AG10803 (cell line): ENCODE measurements around the gene GP1BB.
"Not testable (repeated sequence)": the region's sequence is repeated elsewhere in the genome, so short reads cannot be mapped to it uniquely, and the experiment has no call there.

ENCODE experiments used
- DNase-seq: peaks from one replicate; pipeline ENCODE4 v3.0.0; 2010; ENCODE audit warnings: low read depth
- H3K4me3 ChIP-seq: 2 replicates; pipeline ENCODE4 v1.5.1; 2011; ENCODE audit warnings: mild to moderate bottlenecking, low read length, control low read depth
- CTCF ChIP-seq: conservative IDR thresholded peaks from 2 replicates; pipeline ENCODE4 v1.5.1; 2011; ENCODE audit warnings: mild to moderate bottlenecking, low read length, control low read depth, inconsistent platforms

Gene GP1BB

DNA sequence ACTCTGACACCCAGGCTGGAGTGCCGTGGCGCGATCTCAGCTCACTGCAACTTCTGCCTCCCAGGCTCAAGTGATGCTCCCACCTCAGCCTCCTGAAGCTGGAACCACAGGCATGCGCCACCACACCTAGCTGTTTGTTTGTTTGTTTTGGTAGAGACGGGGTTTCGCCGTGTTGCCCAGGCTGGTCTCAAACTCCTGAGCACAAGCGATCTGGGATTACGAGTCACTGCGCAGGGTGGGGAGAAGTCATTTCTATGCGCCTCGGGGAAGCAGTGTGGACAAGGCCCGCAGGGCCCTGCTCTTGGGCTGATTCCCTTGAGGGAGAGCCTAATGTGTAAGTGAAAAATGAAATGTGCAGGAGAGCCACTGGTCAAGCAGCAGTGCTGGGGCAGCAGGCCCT, 28.6 kb upstream of the GP1BB start:
- DNase-seq, result no peak
- no peak overlapping the region for H3K4me3 ChIP-seq
- TF ChIP-seq CTCF, result no peak

DNA sequence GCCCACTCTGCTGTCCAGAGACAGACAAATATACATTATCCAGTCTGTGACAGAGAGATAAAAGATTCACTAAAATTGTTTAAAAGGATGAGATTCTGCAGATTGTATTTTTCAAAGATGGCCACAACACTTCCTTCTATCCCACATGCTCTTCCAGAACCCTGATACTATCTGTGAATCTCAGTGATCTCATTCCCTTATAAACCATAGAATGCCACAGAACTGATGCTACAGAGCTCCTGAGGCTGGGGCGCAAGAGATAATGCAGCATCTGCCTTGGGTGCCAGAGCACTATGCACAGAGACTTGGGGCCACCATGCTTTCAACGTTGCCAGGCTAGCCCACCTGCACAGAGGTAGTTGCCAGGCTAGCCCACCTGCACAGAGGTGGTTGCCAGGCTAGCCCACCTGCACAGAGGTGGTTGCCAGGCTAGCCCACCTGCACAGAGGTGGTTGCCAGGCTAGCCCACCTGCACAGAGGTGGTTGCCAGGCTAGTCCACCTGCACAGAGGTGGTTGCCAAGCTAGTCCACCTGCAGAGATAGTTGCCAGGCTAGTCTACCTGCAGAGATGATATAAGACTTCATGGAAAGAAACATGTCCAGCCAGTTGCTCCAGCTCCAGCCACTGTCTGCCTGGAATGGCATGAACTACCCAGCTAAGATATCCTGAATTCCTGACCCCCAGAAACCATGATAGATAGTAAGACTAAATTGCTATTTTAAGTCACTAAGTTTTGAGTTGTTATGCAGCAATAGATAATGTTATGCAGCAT, 26.6 kb upstream of the GP1BB start:
- TF ChIP-seq CTCF, result no peak
- no peak overlapping the region for H3K4me3 ChIP-seq
- DNase-seq, result no peak

DNA sequence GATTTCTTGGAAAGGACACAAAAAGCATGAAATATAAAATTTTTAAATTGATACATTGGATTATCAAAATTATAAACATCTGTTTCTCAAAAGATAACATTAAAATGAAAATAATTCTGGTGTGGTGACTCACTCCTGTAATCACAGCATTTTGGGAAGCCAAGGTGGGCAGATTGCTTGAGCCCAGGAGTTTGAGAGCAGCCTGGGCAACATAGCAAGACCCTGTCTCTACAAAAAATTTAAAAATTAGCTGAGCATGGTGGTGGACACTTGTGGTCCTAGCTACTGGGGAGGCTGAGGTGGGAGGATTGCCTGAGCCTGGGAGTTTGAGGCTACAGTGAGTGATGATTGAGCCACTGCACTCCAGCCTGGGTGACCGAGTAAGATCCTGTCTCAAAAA, 25.5 kb upstream of the GP1BB start:
- DNase-seq, H3K4me3 ChIP-seq: not testable (repeated sequence)

DNA sequence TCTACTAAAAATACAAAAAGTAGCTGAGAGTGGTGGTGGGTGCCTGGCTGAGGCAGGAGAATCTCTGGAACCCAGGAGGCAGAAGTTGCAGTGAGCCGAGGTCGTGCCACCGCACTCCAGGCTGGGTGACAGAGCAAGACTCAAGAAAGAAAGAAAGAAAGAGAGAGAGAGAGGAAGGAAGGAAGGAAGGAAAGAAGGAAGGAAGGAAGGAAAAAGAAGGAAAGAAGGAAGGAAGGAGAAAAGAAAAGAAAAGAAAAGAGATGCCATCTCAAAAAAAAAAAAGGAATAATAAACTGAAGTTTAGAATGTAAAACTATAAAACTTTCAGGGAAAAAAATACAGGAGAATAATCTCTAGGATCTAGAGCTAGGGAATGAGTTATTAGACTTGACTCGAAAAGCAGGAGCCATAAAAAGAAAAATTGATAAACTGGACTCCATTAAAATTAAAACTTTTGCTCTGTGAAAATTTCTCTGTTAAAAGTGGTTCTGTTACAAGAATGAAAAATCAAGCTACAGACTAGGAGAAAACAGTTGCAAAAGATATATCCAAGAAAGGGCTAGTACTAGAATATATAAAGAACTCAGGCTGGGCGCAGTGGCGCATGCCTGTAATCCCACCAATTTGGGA, 22.4 kb upstream of the GP1BB start:
- no peak for TF ChIP-seq CTCF
- no peak for DNase-seq
- no peak overlapping the region for H3K4me3 ChIP-seq

DNA sequence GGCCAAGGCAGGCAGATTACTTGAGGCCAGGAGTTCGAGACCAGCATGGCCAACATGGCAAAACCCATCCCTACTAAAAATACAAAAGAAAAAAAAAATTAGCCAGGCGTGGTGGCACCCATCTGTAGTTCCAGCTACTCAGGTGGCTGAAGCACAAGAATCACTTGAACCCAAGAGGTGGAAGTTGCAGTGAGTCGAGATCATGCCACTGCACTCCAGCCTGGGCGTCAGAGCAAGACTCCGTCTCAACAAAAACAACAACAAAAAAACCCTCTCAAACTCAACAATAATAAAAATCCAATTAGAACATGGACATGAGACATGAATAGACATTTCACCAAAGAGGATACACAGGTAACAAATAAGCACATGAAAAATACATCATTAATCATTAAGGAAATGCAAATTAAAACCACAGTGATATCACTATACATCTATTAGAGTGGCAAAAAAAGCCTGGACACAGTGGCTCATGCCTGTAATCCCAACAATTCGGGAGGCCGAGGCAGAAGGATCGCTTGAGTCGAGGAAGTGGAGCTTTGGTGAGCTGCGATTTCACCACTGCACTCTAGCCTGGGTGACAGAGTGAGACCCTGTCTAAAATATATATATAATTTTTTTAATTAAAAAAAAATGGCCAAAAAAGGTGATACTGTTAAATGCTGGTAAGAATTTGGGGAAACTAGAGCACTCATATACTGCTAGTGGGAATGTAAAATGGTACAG, 21.8 kb upstream of the GP1BB start:
- TF ChIP-seq CTCF, result no peak
- no peak overlapping the region for H3K4me3 ChIP-seq
- DNase-seq, result no peak

GRCh38 chr22:19703869-19704268, 19.5 kb upstream of the GP1BB start:
- TF ChIP-seq CTCF, result no peak
- no peak for DNase-seq
- no peak overlapping the region for H3K4me3 ChIP-seq

GRCh38 chr22:19704355-19705015, 18.9 kb upstream of the GP1BB start:
- no peak for TF ChIP-seq CTCF
- no peak for DNase-seq
- H3K4me3 ChIP-seq, result no peak overlapping the region
